Activated T-cell treated with anti-CD3 and anti-CD28 coated beads, Interleukin-2, amount 50 U/mL, for 72 hours (primary cell): ENCODE measurements around the gene ZNF132. TPM values are rescaled to one million over a fixed set of nuclear protein-coding genes. Genes with fewer than 3 reads are reported as not detected.
"Not testable (repeated sequence)": the region's sequence is repeated elsewhere in the genome, so short reads cannot be mapped to it uniquely, and the experiment has no call there.

Source experiments
- ATAC-seq, 2 donors: fragments of 150-1000 bp; cut with Tn5 transposase; replicated peaks in 1 of 2; 2 replicates each; pipeline ENCODE4 v1.10.0; 2021; ENCODE audit warnings: moderate library complexity in 2 of 2, mild to moderate bottlenecking in 1 of 2
- DNase-seq, 2 donors: peaks; one replicate each; pipeline ENCODE4 v3.0.0; 2021 to 2022; ENCODE audit warnings: mixed read lengths in 1 of 2
- H3K27ac Mint-ChIP-seq: one replicate; pipeline ENCODE4 v1.8.0; 2022; ENCODE audit warnings: mild to moderate bottlenecking, moderate library complexity, mixed read lengths
- H3K27me3 Mint-ChIP-seq: one replicate; pipeline ENCODE4 v1.8.0; 2022; ENCODE audit warnings: low read depth, mixed read lengths
- H3K36me3 Mint-ChIP-seq, 2 donors: one replicate each; pipeline ENCODE4 v1.8.0; 2022; ENCODE audit warnings: mixed read lengths in 2 of 2, mild to moderate bottlenecking in 1 of 2; ENCODE audit not compliant: insufficient read depth in 2 of 2
- H3K4me1 Mint-ChIP-seq: one replicate; pipeline ENCODE4 v1.8.0; 2022; ENCODE audit warnings: low read depth, mixed read lengths
- H3K4me3 Mint-ChIP-seq, 2 donors: one replicate each; pipeline ENCODE4 v1.8.0; 2022; ENCODE audit warnings: mild to moderate bottlenecking in 2 of 2, mixed read lengths in 2 of 2, moderate library complexity in 2 of 2
- H3K9me3 Mint-ChIP-seq, 2 donors: one replicate each; pipeline ENCODE4 v1.8.0; 2022; ENCODE audit warnings: mixed read lengths in 2 of 2
- total RNA-seq, 2 donors: library from RNA; stranded (reverse); gene quantifications; one replicate each; pipeline ENCODE4 v1.2.3, GENCODE V29; 2022

ZNF132 gene
- total RNA-seq = 1 to 10 TPM; 2.6 to 3.5 TPM

DNA sequence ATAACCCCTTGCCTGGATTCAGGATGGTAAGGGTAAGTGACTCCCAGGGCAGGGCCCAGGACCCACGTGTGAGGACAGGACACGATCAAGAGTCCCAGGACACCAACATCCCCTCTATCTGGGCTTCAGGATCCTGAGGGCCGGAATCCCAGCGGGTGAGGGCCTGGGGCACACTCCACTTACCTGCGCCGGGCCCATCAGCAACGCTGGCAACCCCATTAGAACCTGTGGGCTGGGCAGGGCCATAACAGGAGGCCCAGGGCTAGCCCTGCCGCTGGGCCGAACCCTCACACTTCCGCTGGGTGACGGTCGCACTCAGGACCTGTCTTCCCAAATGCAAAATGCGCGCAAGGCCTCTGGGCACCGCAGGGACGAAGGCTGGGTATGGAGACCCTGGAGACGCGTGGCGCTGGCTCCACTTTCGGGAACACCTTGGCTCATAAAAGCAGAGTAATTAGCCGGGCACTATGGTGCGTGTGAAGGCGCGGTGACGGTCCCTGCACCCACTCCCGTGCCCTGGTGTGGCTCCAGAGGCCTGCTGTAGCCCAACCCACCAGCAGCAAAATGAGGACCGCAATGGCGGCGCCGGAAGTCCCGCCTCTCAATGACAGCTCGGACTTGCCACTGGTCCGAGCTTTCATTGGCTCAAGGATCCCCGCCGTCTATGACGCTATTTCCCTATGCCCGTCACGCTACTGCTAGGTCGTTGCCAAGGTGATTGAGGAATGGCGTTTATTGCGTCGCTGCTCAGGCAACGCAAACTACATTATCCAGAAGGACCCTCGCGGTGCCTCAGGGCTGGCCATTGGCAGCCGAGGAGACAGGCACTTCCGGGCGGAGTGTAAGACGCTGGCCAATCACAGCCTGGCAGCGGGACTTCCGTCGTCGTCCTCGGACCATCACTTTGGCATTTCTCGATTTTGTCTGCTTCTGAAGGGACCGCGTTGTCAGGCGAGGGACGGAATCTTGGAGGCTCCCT, at the start of gene ZNF132:
Gene ZNF132, minus strand, starts transcription at position 578 of the 979 bp plus-strand sequence. Its CDS starts 332 bp downstream, at position 246.
- Mint-ChIP-seq H3K27ac (peak within 1 kb of the TSS; percentile 74), H3K9me3 (peaks cover 26 to 31% of the 10 kb centered on the region in 2 donors), H3K4me3 (peak within 1 kb of the TSS; percentile 93 to 95), H3K27me3 (no peaks in the 10 kb centered on the region), H3K4me1 (peaks cover 35% of the 10 kb centered on the region), H3K36me3 (peaks cover 45 to 58% of the 10 kb centered on the region in 2 donors)
- peak; percentile 99 for ATAC-seq
- DNase-seq = peak; percentile 93 to 96

- not testable (repeated sequence) for DNase-seq, H3K27me3 Mint-ChIP-seq, H3K4me3 Mint-ChIP-seq, H3K9me3 Mint-ChIP-seq, H3K36me3 Mint-ChIP-seq, H3K27ac Mint-ChIP-seq, ATAC-seq
- peaks cover 11% of the 10 kb centered on the region for H3K4me1 Mint-ChIP-seq
Observed at GRCh38 chr19:58484349-58484748, 44.4 kb upstream of the ZNF132 start.

GRCh38 chr19:58483776-58484175, 43.8 kb upstream of the ZNF132 start:
- no peak overlapping the region for H3K27ac Mint-ChIP-seq
- H3K4me3 Mint-ChIP-seq = no peak overlapping the region
- H3K36me3 Mint-ChIP-seq = peaks cover 0 to 1% of the 10 kb centered on the region in 2 donors
- DNase-seq (no peak), ATAC-seq (no peak)
- no peaks in the 10 kb centered on the region for H3K27me3 Mint-ChIP-seq
- no peaks in the 10 kb centered on the region for H3K9me3 Mint-ChIP-seq
- peaks cover 6% of the 10 kb centered on the region for H3K4me1 Mint-ChIP-seq

- Mint-ChIP-seq H3K27ac (no peak overlapping the region), H3K36me3 (peaks cover 0 to 1% of the 10 kb centered on the region in 2 donors), H3K27me3 (no peaks in the 10 kb centered on the region), H3K9me3 (no peaks in the 10 kb centered on the region), H3K4me1 (peaks cover 4% of the 10 kb centered on the region), H3K4me3 (no peak overlapping the region)
- ATAC-seq (no peak), DNase-seq (no peak)
Observed at GRCh38 chr19:58482372-58482771, 42.4 kb upstream of the ZNF132 start.

GRCh38 chr19:58480831-58481230, 40.9 kb upstream of the ZNF132 start:
- H3K27ac Mint-ChIP-seq = peak overlapping the region; percentile 28

DNA sequence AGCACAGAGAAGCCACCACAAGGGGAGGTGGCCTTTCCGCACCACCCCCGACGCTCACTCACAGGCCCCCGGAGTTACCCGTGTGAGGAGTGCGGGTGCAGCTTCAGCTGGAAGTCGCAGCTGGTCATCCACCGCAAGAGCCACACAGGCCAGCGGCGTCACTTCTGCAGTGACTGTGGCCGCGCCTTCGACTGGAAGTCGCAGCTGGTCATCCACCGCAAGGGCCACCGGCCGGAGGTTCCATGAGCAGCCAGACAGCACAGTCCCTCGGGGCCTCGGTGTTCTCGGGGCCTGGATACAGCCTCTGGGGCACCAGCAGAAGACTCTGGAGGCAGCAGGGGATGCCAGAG, 40.5 kb upstream of the ZNF132 start:
- Mint-ChIP-seq H3K4me3 (no peak overlapping the region), H3K4me1 (peaks cover 18% of the 10 kb centered on the region), H3K36me3 (peaks cover 3 to 4% of the 10 kb centered on the region in 2 donors), H3K9me3 (no peaks in the 10 kb centered on the region), H3K27me3 (no peaks in the 10 kb centered on the region), H3K27ac (no peak overlapping the region)
- no peak for ATAC-seq
- no peak for DNase-seq

More at GRCh38 chr19:58480831-58481230, 40.9 kb upstream of the ZNF132 start:
- Mint-ChIP-seq H3K36me3 (peaks cover 3 to 4% of the 10 kb centered on the region in 2 donors), H3K4me1 (peaks cover 15% of the 10 kb centered on the region), H3K9me3 (no peaks in the 10 kb centered on the region), H3K27me3 (no peaks in the 10 kb centered on the region), H3K4me3 (no peak overlapping the region)
- ATAC-seq (no peak), DNase-seq (no peak)

DNA sequence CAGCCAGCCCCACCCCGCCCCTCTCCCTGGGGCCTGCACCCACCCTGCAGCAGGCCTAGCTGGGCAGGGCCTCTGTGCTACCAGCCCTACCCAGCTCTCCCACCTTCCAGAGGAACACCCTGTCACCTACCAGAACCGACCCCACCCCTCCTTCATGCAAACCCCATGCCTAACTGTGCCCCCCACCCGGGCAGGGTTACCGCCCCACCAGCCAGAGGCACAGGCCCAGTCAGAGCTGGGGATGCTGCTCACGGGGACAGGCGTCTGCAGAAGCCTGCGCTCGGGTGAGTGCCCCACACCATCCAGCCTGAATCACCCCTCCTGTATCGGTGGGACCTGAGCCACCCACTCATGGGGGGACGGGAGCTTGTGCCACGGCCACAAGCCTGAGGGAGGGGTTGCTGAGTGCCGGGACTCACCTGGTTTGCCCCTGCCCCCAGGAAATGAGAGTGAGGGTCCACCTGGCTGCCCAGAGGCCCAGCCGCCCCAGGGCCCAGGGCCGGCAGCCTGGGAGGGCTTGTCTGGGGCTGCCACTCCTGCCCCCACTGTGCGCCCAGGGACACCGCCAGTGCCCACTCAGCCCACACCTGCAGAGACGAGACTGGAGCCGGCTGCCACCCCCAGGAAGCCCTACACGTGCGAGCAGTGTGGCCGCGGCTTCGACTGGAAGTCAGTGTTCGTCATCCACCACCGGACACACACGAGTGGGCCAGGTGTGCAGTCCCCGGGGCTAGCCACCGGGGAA, 40.0 kb upstream of the ZNF132 start:
- Mint-ChIP-seq H3K9me3 (no peaks in the 10 kb centered on the region), H3K27ac (no peak overlapping the region), H3K4me3 (no peak overlapping the region), H3K36me3 (peaks cover 3 to 4% of the 10 kb centered on the region in 2 donors), H3K4me1 (peaks cover 23% of the 10 kb centered on the region), H3K27me3 (no peaks in the 10 kb centered on the region)
- DNase-seq (no peak), ATAC-seq (no peak)

DNA sequence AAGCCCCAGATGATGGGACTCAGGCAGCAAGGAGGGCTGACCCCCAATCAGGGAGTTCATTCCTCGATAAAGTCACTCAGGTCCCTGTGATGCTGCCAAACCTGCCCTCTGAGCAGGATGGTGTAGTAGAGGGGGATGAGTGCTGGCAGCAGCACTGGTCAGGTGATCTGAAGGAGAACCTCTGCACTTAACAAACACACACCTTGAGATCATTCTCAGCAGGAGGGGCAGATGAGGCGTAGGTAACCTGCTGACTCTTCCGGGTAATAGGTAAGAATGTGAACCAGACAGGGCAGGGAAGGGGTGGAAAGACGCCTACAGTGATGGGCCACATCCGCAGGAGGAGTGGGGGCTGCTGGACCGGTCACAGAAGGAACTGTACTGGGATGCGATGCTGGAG, 39.4 kb upstream of the ZNF132 start:
- H3K27ac Mint-ChIP-seq = no peak overlapping the region
- no peaks in the 10 kb centered on the region for H3K9me3 Mint-ChIP-seq
- peaks cover 29% of the 10 kb centered on the region for H3K4me1 Mint-ChIP-seq
- no peaks in the 10 kb centered on the region for H3K27me3 Mint-ChIP-seq
- H3K4me3 Mint-ChIP-seq = no peak overlapping the region
- no peak for DNase-seq
- peaks cover 3 to 4% of the 10 kb centered on the region in 2 donors for H3K36me3 Mint-ChIP-seq
- ATAC-seq = no peak

DNA sequence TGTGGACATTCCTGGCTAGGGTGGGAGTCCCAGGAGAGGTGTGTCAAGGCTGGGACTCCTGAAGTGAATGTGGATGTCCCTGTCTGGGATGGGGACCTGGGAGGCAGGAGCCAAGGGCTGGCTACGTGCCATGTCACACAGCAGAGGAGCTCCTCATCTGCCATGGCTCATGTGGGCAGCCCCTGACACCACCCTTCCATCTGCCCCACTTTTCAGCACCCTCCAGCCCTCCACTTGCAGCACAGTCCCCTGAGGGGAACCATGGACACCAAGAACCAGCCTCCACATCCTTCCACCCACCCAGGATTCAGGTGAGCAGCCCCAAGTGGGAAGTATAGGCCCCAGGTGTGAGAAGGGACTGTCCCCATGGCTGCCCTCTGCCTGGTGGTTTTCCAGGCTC, 37.9 kb upstream of the ZNF132 start:
- H3K27me3 Mint-ChIP-seq = no peaks in the 10 kb centered on the region
- peaks cover 33% of the 10 kb centered on the region for H3K4me1 Mint-ChIP-seq
- H3K4me3 Mint-ChIP-seq = no peak overlapping the region
- H3K36me3 Mint-ChIP-seq = peaks cover 3% of the 10 kb centered on the region in 2 donors
- no peaks in the 10 kb centered on the region for H3K9me3 Mint-ChIP-seq
- no peak for ATAC-seq
- H3K27ac Mint-ChIP-seq = no peak overlapping the region
- DNase-seq = no peak

- Mint-ChIP-seq H3K4me1 (peaks cover 33% of the 10 kb centered on the region), H3K27me3 (no peaks in the 10 kb centered on the region), H3K4me3 (peak overlapping the region; percentile 92 to 95), H3K27ac (peak overlapping the region; percentile 88), H3K36me3 (peaks cover 3% of the 10 kb centered on the region in 2 donors), H3K9me3 (no peaks in the 10 kb centered on the region)
- DNase-seq (no peak), ATAC-seq (no peak)
Observed at GRCh38 chr19:58477130-58477529, 37.2 kb upstream of the ZNF132 start.

GRCh38 chr19:58476498-58477015, 36.6 kb upstream of the ZNF132 start:
- H3K9me3 Mint-ChIP-seq = no peaks in the 10 kb centered on the region
- peak in 1 of 2 donors; percentile 18 for DNase-seq
- H3K4me1 Mint-ChIP-seq = peaks cover 33% of the 10 kb centered on the region
- peak overlapping the region; percentile 92 to 95 for H3K4me3 Mint-ChIP-seq
- peak overlapping the region; percentile 88 for H3K27ac Mint-ChIP-seq
- H3K27me3 Mint-ChIP-seq = no peaks in the 10 kb centered on the region
- peaks cover 3% of the 10 kb centered on the region in 2 donors for H3K36me3 Mint-ChIP-seq
- no peak for ATAC-seq

- peak; percentile 89 to 91 for ATAC-seq
- DNase-seq = peak; percentile 95 to 96
- Mint-ChIP-seq H3K9me3 (no peaks in the 10 kb centered on the region), H3K27ac (peak within 1 kb of the TSS; percentile 94), H3K4me3 (peak within 1 kb of the TSS; percentile 92 to 95), H3K27me3 (no peaks in the 10 kb centered on the region), H3K36me3 (peaks cover 3% of the 10 kb centered on the region in 2 donors), H3K4me1 (peaks cover 33% of the 10 kb centered on the region)
Observed at GRCh38 chr19:58475714-58476497, 36.0 kb upstream of the ZNF132 start, which contains the start of gene ZNF446. TSS of gene ZNF446 (plus strand) at chr19:58476352. CDS start at chr19:58477219, 867 bp downstream.
